ENCODE data around the gene BMPR1A.

DNA sequence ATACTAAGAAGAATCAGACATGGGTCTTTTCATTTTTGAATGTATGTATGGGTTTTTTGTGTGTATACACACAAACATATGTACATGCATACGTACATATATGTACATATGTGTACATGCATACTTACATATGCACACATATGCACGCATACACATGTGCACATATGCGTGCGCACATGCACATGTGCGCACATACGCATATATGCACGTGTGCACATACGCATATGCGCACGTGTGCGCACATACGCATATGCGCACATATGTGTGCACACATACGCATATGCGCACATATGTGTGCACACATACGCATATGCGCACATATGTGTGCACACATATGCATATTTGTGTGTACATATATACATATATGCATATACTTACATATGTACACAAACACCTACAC, 4.9 kb upstream of the BMPR1A start:
- TF ChIP-seq CTCF (IDR thresholded peaks at IDR 0.05; ENCODE audit: low read depth, low read length, poor library complexity, severe bottlenecking) (no peak), EZH2phosphoT487 (IDR thresholded peaks at IDR 0.05; ENCODE audit: borderline replicate concordance, low read length) (no peak)

Measured in DOHH2 (cell line).